GM18519 (cell line): ENCODE measurements around the gene KBTBD7.

ENCODE experiments used
- ATAC-seq: cut with Tn5 transposase; IDR thresholded peaks from one replicate; pipeline ENCODE4 v1.9.1; 2021; ENCODE audit warnings: mild to moderate bottlenecking, moderate library complexity; ENCODE audit not compliant: unreplicated experiment, low FRiP score

Gene KBTBD7

GRCh38 chr13:41193919-41194824 lies at the start of gene KBTBD7:
Gene KBTBD7, minus strand, starts transcription at chr13:41194569. Its CDS starts 312 bp downstream, at chr13:41194257.
- ATAC-seq: peak; percentile 87

GRCh38 chr13:41241626-41242025 lies 47.3 kb upstream of the KBTBD7 start:
- no peak for ATAC-seq

GRCh38 chr13:41236369-41236768 lies 42.0 kb upstream of the KBTBD7 start:
- no peak for ATAC-seq

- no peak for ATAC-seq
Measured at GRCh38 chr13:41232578-41233480, 38.5 kb upstream of the KBTBD7 start.

GRCh38 chr13:41231786-41232185 lies 37.4 kb upstream of the KBTBD7 start:
- no peak for ATAC-seq

- no peak for ATAC-seq
Measured at GRCh38 chr13:41231025-41231677, 36.8 kb upstream of the KBTBD7 start.

- no peak for ATAC-seq
Measured at GRCh38 chr13:41229356-41229755, 35.0 kb upstream of the KBTBD7 start.

GRCh38 chr13:41224113-41225110 lies 30.0 kb upstream of the KBTBD7 start:
- no peak for ATAC-seq

GRCh38 chr13:41222259-41222852 lies 28.0 kb upstream of the KBTBD7 start:
- peak; percentile 86 for ATAC-seq

- ATAC-seq: no peak
Measured at GRCh38 chr13:41220401-41220800, 26.0 kb upstream of the KBTBD7 start.

- no peak for ATAC-seq
Measured at GRCh38 chr13:41216160-41216559, 21.8 kb upstream of the KBTBD7 start.

- no peak for ATAC-seq
Measured at GRCh38 chr13:41213919-41214318, 19.6 kb upstream of the KBTBD7 start.

- ATAC-seq: no peak
Measured at GRCh38 chr13:41213316-41213715, 18.9 kb upstream of the KBTBD7 start.

- no peak for ATAC-seq
Measured at GRCh38 chr13:41212881-41213280, 18.5 kb upstream of the KBTBD7 start.

- no peak for ATAC-seq
Measured at GRCh38 chr13:41211062-41211461, 16.7 kb upstream of the KBTBD7 start.

- no peak for ATAC-seq
Measured at GRCh38 chr13:41206467-41206866, 12.1 kb upstream of the KBTBD7 start.

- no peak for ATAC-seq
Measured at GRCh38 chr13:41203810-41204209, 9.4 kb upstream of the KBTBD7 start.

GRCh38 chr13:41200126-41200525 lies 5.8 kb upstream of the KBTBD7 start:
- ATAC-seq: no peak

GRCh38 chr13:41199526-41199925 lies 5.2 kb upstream of the KBTBD7 start:
- peak; percentile 55 for ATAC-seq
